NCI-H1105 (cell line): Measurements from ENCODE around the gene BANP.
"Not testable (repeated sequence)": the region's sequence is repeated elsewhere in the genome, so short reads cannot be mapped to it uniquely, and the experiment has no call there.

Source experiments
- DNase-seq: peaks from one replicate; lab custom pipeline; 2025; lab: John Stamatoyannopoulos, UW

Gene BANP

DNA sequence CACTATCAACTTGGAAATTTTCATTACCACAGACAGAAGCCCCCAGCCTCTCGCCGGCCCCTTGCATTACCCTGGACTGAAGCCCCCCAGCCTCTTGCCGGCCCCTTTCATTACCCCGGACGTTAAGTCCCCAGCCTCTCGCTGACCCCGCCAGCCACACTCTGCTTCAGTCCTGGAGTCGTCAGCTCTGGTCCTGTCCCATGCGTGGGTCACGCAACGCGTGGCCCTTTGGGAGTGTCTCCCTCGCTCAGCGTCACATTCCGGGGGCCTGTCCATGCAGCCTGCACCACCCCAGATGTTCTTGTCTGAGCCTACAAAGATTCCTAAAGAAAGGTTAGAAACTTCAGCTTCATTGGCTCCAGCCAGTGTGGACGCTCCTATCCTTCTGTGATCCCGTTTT lies 153.1 kb downstream of the BANP start:
- DNase-seq, result not testable (repeated sequence)

DNA sequence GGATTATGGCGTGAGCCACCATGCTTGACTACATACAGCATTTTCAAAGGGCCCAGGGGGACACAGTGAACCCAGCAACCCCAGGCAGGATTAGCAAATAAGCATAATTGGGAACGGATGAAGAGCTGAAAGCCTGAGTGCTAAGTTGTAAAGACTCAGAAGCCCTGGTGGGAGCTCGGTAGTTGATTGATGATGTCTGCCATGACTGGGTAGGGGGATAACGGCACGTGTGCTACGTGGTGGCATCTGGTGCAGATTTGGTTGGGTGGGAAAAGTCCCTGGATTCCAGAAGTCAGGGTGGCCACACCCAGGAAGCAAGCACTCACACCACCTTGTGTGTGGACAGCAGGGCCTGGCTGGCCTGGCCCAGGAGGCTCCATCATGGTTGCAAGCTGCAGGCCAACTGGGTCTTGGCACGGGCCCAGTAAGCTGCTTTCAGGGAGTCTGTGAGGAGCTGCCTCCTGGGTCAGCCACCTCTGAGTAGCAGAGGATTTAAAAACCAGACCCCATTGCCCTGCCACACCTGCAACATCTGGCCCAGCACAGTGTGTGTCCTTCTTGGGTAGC lies 154.4 kb downstream of the BANP start:
- not testable (repeated sequence) for DNase-seq

DNA sequence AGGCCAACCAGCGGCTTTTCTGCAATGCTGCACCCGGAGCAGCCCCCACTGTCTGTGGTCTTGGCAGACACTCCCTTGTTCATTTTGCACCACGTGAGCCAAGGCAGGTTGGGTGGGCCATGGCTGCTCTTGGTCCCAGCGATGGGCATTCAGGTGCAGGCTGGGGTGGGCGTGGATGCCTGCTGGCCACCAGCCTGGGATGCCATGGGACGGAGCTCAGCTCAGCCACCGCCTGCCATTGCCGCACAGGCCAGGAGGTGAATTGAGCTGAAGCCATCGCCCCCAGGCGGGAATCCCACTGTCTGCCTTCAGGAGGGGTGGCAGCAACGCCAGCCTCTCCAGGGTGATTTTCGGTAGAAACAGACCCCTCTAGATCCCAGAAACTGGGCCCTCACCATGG lies 155.3 kb downstream of the BANP start:
- not testable (repeated sequence) for DNase-seq

DNA sequence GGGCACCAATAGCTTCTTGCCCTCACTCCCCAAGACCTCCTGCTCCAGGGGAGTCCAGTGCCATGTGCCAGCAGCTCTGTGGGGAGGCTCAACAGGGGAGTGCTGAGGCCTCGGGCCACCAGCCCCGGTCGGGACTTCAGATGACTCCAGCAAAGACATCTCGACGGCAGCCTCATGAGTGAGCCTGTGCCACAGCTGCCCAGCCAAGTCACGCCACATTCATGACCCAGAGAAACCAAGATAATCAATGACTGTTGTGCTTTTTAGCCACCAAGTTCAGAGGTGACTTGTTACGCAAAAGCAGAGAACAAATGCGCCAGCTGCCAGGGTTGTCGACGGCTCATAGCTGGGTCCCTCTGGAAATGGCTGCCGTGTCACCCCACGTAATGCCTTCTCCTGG lies 157.5 kb downstream of the BANP start:
- DNase-seq, result no peak

- not testable (repeated sequence) for DNase-seq
Measured at GRCh38 chr16:88109726-88110621, 158.7 kb downstream of the BANP start.

- not testable (repeated sequence) for DNase-seq
Measured at GRCh38 chr16:88110875-88111494, 159.8 kb downstream of the BANP start.

DNA sequence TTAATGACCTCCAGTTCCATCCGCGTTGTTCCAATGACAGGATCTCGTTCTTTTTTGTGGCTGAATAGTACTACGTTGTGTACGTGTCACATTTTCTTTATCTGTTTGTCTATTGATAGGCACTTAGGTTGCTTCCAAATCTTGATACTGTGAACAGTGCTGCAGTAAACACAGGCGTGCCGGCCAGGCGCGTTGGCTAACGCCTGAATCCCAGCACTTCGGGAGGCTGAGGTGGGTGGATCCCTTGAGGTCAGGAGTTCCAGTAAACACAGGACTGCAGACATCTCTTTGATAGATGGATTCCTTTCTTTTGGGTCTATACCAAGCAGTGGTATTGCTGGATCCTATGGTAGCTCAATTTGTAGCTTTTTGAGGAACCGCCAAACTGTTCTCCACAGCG lies 160.7 kb downstream of the BANP start:
- DNase-seq, result not testable (repeated sequence)

DNA sequence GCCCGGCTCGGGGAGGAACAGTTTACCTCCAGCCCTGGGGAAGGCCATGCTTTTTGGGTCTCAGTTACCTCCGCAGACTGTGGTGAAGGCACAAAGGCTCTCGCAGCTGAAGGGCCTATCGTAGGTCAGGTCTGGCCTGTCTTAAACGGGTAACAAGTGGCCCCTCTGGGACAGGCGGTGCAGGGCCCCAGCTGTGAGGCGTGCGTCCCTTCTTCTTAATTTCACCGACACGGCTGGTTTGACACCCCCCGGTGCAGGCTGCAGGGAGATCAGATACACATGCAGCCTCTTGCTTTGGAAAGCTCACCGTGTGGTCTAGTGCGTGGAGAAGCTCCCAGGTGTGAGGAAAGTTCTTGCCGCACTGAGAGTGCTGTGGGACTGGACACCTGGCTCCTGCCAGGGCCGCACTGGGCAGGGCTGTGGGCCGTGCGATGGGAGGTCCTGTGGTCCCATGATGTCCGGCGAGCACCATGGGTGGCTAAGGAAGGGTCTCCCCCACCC lies 162.4 kb downstream of the BANP start:
- DNase-seq, result no peak

DNA sequence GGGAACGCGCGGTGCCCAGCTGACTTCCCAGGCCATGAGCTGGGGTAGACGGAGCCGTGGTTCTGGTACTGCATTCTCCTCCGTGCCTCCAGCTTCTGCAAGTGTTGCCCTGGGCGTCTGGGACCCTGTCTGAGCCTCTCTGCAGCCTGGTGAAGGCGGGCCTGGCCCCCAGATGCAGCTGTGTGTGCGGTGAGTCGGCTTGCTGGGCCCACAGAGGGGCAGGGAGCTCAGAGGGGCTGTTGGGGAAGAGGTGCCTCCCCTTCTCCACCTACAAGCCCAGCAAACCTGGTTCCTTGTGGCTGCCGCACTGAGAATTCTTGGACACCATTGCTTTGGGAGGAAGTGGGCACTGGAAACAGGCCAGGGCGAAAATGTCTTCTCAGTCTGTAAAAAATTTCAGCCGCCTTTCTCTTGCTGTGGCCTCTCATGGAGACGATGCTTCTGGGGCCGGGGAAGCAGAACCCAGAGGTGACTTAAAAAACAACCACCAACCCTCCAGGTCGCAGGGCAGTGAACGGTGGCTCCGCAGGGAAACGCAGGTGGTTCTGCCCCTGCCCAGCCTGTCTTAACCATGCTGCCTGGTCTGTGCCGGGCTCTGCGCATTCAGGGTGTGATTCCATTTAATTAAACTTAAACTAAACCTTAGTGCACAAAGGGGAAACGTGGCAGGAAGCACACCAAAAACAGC lies 163.5 kb downstream of the BANP start:
- DNase-seq, result not testable (repeated sequence)

DNA sequence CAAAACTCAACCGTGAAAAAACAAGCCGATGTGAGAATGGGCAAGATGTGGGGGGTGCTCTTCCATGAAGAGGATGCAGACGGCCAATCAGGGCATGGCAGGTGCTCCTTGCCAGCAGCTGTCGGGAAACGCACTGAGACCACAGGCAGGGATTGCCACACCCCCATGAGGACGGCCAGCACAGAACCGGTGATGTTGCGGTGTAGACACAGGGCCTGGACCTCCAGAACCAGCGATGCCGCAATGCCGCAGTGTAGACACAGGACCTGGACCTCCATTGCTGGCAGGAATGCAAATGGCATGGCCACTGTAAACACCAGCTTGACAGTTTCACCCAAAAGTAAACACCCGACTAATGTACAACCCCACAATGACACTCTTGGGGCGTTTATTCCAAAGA lies 164.9 kb downstream of the BANP start:
- no peak for DNase-seq

GRCh38 chr16:88117476-88117868 lies 166.2 kb downstream of the BANP start:
- DNase-seq, result no peak

DNA sequence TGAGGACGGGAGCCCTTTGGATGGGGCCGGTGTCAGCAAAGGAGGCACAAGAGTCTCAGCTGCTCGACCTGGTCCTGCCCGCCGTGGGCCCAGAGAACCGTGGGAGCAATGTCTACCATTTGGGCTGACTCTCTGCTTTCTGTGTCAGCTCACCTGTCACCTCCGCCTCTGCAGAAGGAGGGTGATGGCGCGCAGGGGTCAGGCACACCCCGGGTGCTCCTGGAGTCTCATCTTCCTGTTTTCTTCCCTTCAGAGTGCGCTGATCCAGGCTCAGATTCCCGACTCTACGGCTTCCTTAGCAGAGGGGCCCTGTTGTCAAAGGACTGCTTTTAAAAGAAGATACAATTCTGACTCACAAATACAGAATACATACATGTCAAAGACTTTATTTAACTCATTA lies 167.1 kb downstream of the BANP start:
- no peak for DNase-seq

- not testable (repeated sequence) for DNase-seq
Measured at GRCh38 chr16:88118852-88119741, 167.9 kb downstream of the BANP start.

DNA sequence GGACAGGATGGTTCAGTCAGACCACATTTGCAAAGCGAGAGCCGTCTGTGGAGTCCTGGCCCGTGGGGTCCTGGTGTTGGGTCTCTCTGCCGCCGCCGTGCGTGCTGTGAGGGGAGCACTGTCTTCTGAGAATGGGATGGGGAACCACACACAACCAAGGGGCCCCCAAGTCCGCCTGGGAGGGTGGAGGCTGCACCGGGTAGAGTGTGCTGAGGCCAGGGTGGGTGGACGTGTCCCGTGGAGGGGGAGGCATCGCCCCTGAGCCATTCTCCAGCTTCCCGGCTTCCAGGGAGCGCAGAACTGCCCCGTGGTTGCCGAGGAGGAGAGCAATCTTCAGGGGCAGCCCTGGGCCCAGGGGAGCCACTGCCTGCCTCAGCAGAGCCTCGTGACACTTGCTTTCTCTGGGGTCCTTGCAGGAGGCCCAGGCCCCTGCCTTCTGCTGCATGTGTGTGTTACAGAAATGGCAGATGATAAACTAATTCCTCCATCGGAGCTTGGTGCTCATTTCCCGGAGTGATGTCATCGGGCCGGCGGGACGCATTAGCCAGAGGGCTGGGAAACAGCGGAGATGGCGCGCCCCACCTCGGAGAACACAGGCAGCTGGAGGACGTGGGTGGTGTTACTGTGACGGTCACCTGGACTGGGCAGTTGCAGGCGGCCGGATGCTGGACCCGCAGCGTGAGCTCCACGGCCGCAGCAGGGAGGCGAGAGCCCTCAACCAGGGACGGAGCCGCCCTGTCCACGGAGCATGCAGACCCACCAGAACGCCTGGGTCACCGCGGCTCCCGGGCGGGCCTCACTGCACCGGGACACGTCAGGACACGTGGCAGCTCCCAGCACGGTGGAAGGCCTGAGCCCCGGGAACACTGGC lies 168.9 kb downstream of the BANP start:
- not testable (repeated sequence) for DNase-seq

GRCh38 chr16:88120812-88121211 lies 169.6 kb downstream of the BANP start:
- DNase-seq, result no peak

DNA sequence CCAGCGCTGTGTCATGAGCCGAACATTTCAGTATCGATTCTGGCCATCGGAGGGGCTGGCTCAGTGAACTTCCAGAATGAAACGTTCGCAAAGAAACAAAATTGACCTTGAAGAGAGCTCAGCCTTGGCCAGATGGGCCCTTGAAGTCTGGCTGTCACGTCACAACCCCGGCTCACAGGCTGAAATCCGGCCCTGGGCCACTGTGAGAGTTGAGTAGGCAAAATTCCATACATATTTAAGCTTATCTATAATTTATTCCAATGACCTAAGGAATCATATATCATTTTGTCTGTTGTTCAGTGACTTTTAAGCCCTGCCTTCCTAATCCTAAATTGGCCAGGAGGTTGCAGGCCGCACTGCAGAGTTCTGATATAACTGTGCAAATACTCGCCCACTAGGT lies 170.2 kb downstream of the BANP start:
- DNase-seq, result not testable (repeated sequence)

DNA sequence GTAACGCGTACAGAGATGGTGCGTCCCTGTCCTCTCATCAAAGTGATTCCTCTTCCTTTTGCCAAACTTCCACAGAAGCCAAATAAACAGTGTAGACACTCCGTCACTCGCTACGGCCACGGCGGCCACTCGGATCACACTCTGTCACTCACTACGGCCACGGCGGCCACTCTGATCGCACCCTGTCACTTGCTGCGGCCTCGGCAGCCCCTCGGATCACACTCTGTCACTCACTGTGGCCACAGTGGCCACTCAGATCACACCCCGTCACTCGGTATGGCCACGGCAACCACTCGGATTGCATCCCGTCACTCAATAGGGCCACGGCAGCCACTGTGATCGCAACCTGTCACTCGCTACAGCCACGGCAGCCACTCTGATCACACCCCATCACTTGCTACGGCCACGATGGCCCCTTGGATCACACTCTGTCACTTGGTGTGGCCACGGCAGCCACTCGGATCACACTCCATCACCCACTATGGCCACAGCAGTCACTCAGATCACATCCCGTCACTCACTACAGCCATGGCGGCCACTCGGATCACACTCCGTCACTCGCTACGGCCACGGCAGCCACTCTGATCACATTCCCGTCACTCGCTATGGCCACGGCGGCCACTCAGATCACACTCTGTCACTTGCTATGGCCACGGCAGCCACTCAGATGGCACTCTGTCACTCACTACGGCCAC lies 170.8 kb downstream of the BANP start:
- DNase-seq, result no peak
